ENCODE results near the gene CEACAM20.
"Not testable (repeated sequence)": the region's sequence is repeated elsewhere in the genome, so short reads cannot be mapped to it uniquely, and the experiment has no call there.

CEACAM20 gene

GRCh38 chr19:44468730-44469129 is 60.7 kb downstream of the CEACAM20 start:
- DNase-seq, result not testable (repeated sequence)

GRCh38 chr19:44462600-44463286 is 66.7 kb downstream of the CEACAM20 start:
- DNase-seq, result not testable (repeated sequence)

All from suppressor macrophage treated with lipopolysaccharide for 4 hours (primary cell).